DND-41 (cell line): Measurements from ENCODE around the gene ZNF75A.

ENCODE experiments used
- CTCF ChIP-seq: IDR thresholded peaks from 2 replicates; pipeline ENCODE4 v1.5.1; 2012; ENCODE audit warnings: borderline replicate concordance, low read length, moderate library complexity, mild to moderate bottlenecking; ENCODE audit not compliant: poor library complexity, severe bottlenecking; ENCODE audit errors: extremely low read depth
- EZH2 ChIP-seq: IDR thresholded peaks from 3 replicates; pipeline ENCODE4 v1.6.1; 2012; ENCODE audit warnings: borderline replicate concordance, low read depth, mild to moderate bottlenecking, moderate library complexity, low read length, inconsistent platforms; ENCODE audit not compliant: severe bottlenecking

- TF ChIP-seq CTCF = no peak
- TF ChIP-seq EZH2 = no peak
Observed at GRCh38 chr16:3328643-3329042, 23.3 kb downstream of the ZNF75A start.
